ENCODE results near the gene RBM15B. TPM values are rescaled to one million over a fixed set of nuclear protein-coding genes. Genes with fewer than 3 reads are reported as not detected.

RBM15B gene
- total and polyA plus RNA-seq, 8 donors = 9.3 to 34.5 (median 16.9) TPM

DNA sequence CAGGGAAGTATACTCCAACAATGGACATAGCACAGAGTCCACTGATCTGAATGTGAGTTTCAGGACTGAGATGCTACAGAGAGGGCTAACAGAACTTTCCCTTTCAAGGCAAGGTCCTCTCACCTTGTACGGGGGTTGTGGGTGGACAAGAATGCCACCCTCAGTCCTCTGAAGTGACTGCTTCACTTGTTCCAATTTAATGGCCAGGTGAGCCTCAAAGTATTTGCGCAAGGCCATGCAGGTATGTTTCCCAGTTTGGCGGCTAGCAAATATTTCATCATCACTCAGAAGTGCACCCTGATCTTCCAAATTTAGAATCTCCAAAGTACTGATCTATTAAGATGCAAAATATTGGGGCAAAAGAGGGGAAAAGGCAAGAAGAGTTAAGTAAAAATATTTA lies 38.1 kb downstream of the RBM15B start:
- WGBS, 5 donors = 87 to 95% (median 91%) methylated on average over 3 of the region's 3 CpGs
- no peak overlapping the region for H3K4me3 ChIP-seq
- peaks cover 36 to 98% (median 96%) of the 10 kb centered on the region in 4 donors for H3K36me3 ChIP-seq
- H3K9me3 ChIP-seq = no peaks in the 10 kb centered on the region
- DNase-seq = no peak
- H3K27me3 ChIP-seq = no peaks in the 10 kb centered on the region
- no peaks in the 10 kb centered on the region for H3K4me1 ChIP-seq
- intact Hi-C loops (cut with DNase I; ENCODE audit: low total_unique reads) = no loop called here
- TF ChIP-seq, protein P1, sequence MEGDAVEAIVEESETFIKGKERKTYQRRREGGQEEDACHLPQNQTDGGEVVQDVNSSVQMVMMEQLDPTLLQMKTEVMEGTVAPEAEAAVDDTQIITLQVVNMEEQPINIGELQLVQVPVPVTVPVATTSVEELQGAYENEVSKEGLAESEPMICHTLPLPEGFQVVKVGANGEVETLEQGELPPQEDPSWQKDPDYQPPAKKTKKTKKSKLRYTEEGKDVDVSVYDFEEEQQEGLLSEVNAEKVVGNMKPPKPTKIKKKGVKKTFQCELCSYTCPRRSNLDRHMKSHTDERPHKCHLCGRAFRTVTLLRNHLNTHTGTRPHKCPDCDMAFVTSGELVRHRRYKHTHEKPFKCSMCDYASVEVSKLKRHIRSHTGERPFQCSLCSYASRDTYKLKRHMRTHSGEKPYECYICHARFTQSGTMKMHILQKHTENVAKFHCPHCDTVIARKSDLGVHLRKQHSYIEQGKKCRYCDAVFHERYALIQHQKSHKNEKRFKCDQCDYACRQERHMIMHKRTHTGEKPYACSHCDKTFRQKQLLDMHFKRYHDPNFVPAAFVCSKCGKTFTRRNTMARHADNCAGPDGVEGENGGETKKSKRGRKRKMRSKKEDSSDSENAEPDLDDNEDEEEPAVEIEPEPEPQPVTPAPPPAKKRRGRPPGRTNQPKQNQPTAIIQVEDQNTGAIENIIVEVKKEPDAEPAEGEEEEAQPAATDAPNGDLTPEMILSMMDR (IDR thresholded peaks at IDR 0.05) = no peak
- TF ChIP-seq EP300 (IDR thresholded peaks at IDR 0.05) (no peak), POLR2AphosphoS5 (IDR thresholded peaks at IDR 0.05) (no peak), POLR2A (IDR thresholded peaks at IDR 0.05) (no peak)
- no peak overlapping the region for H3K27ac ChIP-seq

- Histone ChIP-seq H3K36me3 (peaks cover 22 to 87% (median 79%) of the 10 kb centered on the region in 4 donors), H3K27me3 (no peaks in the 10 kb centered on the region), H3K9me3 (no peaks in the 10 kb centered on the region), H3K27ac (no peak overlapping the region), H3K4me3 (no peak overlapping the region), H3K4me1 (peaks cover 0 to 10% (median 0%) of the 10 kb centered on the region in 4 donors)
- TF ChIP-seq, protein P1 (IDR thresholded peaks at IDR 0.05) = no peak
- TF ChIP-seq POLR2AphosphoS5 (IDR thresholded peaks at IDR 0.05) = no peak
- TF ChIP-seq POLR2A (IDR thresholded peaks at IDR 0.05) = no peak
- TF ChIP-seq EP300 (IDR thresholded peaks at IDR 0.05) = no peak
- WGBS, 5 donors = 88 to 97% (median 94%) methylated on average over 5 of the region's 5 CpGs
- no peak for DNase-seq
- intact Hi-C loops (cut with DNase I; ENCODE audit: low total_unique reads) = no loop called here
These were observed 43.0 kb downstream of the RBM15B start for GRCh38 chr3:51434110-51434509.

- H3K36me3 ChIP-seq = peaks cover 26 to 87% (median 79%) of the 10 kb centered on the region in 4 donors
- no peaks in the 10 kb centered on the region for H3K9me3 ChIP-seq
- H3K27ac ChIP-seq = no peak overlapping the region
- DNase-seq = peak; percentile 42 to 75
- TF ChIP-seq, protein P1 (IDR thresholded peaks at IDR 0.05) = peak in 5 of 7 experiments; percentile 14 to 60 (median 38)
- no peak for TF ChIP-seq POLR2AphosphoS5 (IDR thresholded peaks at IDR 0.05)
- no peak overlapping the region for H3K4me3 ChIP-seq
- H3K4me1 ChIP-seq = peaks cover 0 to 10% (median 0%) of the 10 kb centered on the region in 4 donors
- intact Hi-C loops (cut with DNase I; ENCODE audit: low total_unique reads) = no loop called here
- no peaks in the 10 kb centered on the region for H3K27me3 ChIP-seq
These were observed 43.8 kb downstream of the RBM15B start for GRCh38 chr3:51434746-51435327.

- Histone ChIP-seq H3K27me3 (no peaks in the 10 kb centered on the region), H3K4me1 (peaks cover 0 to 10% (median 0%) of the 10 kb centered on the region in 4 donors), H3K4me3 (no peak overlapping the region), H3K9me3 (no peaks in the 10 kb centered on the region), H3K36me3 (peaks cover 28 to 87% (median 80%) of the 10 kb centered on the region in 4 donors), H3K27ac (no peak overlapping the region)
- intact Hi-C loops (cut with DNase I; ENCODE audit: low total_unique reads) = no loop called here
- 52 to 76% (median 73%) methylated on average over 8 of the region's 8 CpGs for WGBS, 5 donors
- peak in 1 of 3 donors; percentile 32 for TF ChIP-seq POLR2AphosphoS5 (IDR thresholded peaks at IDR 0.05)
- TF ChIP-seq EP300 (IDR thresholded peaks at IDR 0.05) = no peak
- peak; percentile 30 to 53 for DNase-seq
These were observed 46.0 kb downstream of the RBM15B start for GRCh38 chr3:51436998-51437639.

All from stomach (tissue), 9 donors.